GM11168 (cell line): ENCODE data around the gene IREB2.
"Not testable (repeated sequence)": the region's sequence is repeated elsewhere in the genome, so short reads cannot be mapped to it uniquely, and the experiment has no call there.

ENCODE experiments used
- in situ Hi-C: fragments of 300-500 bp; cut with MboI; formaldehyde crosslinking; loops from one replicate; pipeline ENCODE4 v1.12.0; 2022; ENCODE audit warnings: low sequenced_read_pairs; ENCODE audit not compliant: unreplicated experiment

IREB2 gene

GRCh38 chr15:78427953-78428352, 10.1 kb upstream of the IREB2 start:
- in situ Hi-C loops, result loop anchor here (5.0 kb wide), 1 partner anchor 126 kb away; no protein-coding TSS in a partner anchor

DNA sequence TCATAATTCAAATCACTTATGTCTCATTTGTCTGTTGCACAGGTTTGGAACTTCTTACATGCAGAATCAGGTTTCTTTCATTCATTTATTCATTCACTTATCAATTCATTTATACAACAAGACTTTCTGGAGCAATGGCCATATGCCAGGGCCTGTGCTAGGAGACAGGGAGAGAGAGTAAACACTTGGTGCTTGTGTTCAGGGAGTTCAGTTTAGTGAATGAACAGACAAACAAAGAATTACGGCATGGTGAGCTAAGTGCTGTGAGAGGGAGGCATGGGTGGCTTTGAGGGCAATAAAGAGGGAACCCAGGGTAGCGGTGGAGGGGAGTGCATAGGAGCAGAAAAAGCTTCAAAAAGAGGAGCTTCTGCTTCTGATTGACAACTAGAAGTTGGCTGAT, 8.5 kb upstream of the IREB2 start:
- in situ Hi-C loops, result loop anchor here (5.0 kb wide), 1 partner anchor 127 kb away; no protein-coding TSS in a partner anchor

GRCh38 chr15:78431955-78432354, 6.1 kb upstream of the IREB2 start:
- in situ Hi-C loops, result no loop called here

- in situ Hi-C loops, result no loop called here
These were observed 5.4 kb upstream of the IREB2 start for GRCh38 chr15:78432664-78433063.

GRCh38 chr15:78434134-78434533, 3.9 kb upstream of the IREB2 start:
- in situ Hi-C loops, result no loop called here

DNA sequence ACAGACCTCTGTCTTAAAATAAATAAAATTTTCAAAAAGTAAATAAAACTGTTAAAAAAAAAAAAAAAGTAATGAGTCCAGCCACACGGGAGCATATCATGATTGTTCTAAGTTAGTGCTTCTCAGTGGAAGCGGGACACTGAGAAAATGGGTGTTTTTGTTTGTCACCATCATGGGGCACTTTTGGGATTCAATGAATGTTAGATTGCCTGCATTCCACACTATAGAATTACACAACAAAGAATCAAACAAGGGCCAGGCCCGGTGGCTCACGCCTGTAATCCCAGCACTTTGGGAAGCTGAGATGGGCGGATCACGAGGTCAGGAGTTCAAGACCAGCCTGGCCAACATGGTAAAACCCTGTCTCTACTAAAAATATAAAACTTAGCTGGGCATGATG, 3.3 kb upstream of the IREB2 start:
- in situ Hi-C loops, result not testable (repeated sequence)

DNA sequence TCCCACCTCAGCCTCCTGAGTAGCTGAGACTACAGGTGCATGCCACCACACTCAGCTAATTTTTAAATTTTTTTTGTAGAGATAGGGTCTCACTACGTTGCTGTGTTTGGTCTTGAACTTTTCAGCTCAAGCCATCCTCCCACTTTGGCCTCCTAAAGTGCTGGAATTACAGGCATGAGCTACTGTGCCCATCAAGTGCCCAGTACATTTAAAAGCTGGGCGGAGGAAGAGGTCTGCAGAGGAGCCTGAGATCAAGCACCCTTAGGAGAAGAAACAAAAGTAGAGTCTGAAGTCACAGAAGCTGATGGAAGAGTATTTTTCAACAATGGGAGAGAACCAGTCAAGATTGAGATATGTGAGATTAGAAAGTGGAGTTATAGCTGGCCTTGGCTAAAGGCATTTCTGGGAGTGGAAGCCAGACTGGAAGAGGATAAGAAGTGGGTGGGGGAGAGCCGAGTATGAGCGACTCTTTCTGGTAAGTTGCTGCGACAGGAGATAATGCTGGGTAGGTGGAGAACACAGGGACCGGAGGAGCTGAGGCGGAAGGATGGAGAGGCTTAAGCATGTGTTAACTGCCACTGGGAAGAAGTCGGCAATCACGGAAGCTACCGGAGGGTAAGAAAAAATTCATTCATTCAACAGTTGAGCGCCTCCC, 782 bp upstream of the IREB2 start:
- in situ Hi-C loops, result no loop called here

GRCh38 chr15:78438619-78439285, 736 bp downstream of the IREB2 start:
- in situ Hi-C loops, result no loop called here

- in situ Hi-C loops, result no loop called here
These were observed 2.7 kb downstream of the IREB2 start for GRCh38 chr15:78440375-78441373.

- in situ Hi-C loops, result no loop called here
These were observed 6.2 kb downstream of the IREB2 start for GRCh38 chr15:78444255-78444654.

DNA sequence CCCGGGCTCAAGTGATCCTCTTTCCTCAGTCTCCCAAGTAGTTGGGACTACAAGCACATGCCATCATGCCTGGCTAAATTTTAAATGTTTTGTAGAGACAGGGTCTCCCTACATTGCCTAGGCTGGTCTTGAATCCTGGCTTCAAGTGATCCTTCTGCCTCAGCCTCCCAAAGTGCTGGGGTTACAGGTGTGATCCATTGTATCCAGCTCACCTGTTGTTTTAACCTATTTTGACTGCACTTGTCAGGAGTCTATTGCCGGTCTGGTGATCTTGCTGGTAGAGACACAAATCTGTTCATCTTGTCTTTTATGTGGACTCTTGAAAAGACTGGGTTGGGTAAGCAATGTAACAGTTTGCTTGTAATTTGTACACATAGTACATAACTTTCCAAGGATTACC, 7.9 kb downstream of the IREB2 start:
- in situ Hi-C loops, result no loop called here

DNA sequence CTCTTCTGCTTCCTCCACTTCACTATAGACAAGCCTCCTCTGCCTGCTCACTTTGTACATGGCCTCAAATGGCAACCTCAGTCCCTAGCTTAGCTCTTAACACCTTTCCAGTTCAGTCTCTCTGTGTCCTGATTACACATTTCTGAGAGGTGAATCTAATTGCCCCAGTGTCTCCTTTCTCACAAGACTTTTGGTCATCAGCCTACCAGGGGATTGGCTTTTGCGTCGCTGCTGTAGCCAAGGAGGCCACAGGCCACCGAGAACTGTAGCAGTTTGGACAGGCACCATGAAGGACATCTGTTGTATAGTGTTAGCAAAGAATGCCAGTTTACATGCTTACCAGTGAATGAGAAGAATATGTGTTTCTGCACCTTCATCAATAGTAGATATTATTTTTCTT, 8.5 kb downstream of the IREB2 start:
- in situ Hi-C loops, result no loop called here

GRCh38 chr15:78448441-78449219, 10.6 kb downstream of the IREB2 start:
- in situ Hi-C loops, result no loop called here

DNA sequence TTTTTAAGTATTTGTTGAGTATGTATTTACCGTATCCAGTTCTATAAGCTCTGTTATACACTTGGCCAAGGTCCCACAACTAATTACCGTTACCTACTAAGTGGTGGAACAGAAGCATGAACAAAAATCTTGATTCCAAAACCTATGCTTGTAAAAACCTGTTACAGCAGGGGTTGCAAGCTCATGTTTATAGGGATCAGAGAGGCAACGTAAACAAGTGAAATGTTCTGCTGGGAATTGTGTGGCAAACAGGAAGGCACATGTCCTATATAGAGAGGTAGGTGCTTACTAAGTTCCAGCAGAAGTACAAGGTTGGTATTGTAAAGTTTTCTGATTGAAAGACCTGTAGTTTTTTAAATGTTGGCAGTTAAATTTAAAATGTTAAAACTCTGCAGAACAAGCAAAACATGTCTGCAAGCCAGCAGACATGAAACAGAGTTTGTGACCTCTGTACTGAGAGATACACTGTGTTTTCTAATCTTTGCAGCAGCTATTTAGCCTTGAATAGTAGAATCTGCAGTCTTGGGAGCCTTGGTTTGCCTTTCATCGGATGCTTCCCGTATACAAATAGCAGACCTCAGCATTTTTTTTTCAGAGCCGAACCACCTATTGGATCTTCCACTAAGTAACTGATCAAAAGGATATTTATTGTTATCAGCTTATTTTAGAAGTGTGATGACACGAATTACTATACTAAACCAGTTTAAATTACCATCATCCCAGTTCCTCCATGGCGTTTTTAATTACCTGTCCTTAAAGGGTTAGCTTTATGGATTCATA, 11.4 kb downstream of the IREB2 start:
- in situ Hi-C loops, result no loop called here

- in situ Hi-C loops, result no loop called here
These were observed 12.4 kb downstream of the IREB2 start for GRCh38 chr15:78450285-78450858.

DNA sequence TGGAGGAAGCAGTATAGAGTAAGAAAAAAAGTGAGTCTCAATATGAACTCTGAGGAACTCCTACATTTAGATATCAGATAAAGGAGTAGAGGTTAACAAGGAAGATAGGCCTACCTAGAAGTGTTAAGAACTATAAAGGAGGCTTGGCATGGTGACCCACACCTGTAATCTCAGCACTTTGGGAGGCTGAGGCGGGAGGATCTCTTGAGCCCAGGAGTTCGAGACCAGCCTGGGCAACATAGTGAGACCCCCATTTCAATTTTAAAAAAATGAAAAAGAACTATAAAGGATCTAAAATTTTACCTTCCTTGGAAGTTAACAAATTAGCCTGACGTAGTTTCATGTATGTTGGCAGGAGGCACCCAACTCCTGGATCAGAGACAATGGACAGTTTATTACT, 14.5 kb downstream of the IREB2 start:
- in situ Hi-C loops, result no loop called here

GRCh38 chr15:78453447-78453846, 15.4 kb downstream of the IREB2 start:
- in situ Hi-C loops, result no loop called here

DNA sequence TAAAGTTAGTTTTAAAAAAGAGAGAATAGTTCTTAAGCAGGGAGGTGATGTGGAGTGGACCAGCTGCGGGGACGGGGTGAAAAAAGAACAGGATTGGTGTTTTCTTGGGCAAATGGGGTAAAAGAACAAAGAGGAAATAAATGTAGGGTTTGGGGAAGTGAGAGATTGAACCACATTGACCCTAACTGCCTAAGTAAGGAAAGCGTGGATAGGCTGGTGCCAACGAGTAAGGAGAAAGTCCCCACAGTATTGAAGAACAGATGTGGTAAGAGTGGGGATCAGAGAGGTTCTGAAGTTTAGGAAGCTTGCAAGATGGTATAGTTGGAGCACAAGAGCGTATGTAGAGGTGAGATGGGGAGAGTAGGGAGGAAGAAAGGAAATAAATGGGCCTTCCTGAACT, 17.0 kb downstream of the IREB2 start:
- in situ Hi-C loops, result no loop called here

DNA sequence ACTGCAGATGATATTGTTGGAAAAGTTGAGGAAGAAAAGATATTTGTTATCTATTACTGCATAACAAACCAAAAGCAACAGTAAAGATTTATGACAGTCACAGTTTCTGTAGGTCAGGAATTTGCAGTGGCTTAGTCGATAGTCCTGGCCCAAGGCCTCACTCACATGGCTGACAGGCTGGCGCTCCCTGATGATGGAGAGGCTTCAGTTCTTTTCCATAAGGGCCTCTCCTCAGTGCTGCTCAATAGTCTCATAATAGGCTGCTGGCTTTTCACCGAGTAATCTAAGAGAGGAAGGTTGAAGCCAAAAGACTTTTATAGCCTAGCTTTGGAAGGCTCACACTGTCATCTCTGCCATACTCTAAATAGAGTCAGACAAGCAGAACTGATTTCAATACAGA, 17.7 kb downstream of the IREB2 start:
- in situ Hi-C loops, result no loop called here
